ENCODE data around the gene LCTL.

The LCTL gene

GRCh38 chr15:66587020-66587419 lies 21.2 kb upstream of the LCTL start:
- H3K4me3 ChIP-seq (ENCODE audit: low read depth, low read length, poor library complexity, severe bottlenecking): no peak overlapping the region
- no peak overlapping the region for H3K9ac ChIP-seq (ENCODE audit: low read length)
- no peaks in the 10 kb centered on the region for H3K27me3 ChIP-seq (ENCODE audit: insufficient read depth, low read length)
- H3K36me3 ChIP-seq (ENCODE audit: insufficient read depth, low read length): no peaks in the 10 kb centered on the region
- TF ChIP-seq CTCF (IDR thresholded peaks at IDR 0.05; ENCODE audit: low read length) (no peak), EZH2 (IDR thresholded peaks at IDR 0.05; ENCODE audit: borderline replicate concordance, low read length) (no peak)
- H3K4me1 ChIP-seq (ENCODE audit: insufficient read depth, low read length, severe bottlenecking): peaks cover 7% of the 10 kb centered on the region
- no peaks in the 10 kb centered on the region for H3K9me3 ChIP-seq (ENCODE audit: low read length)
- H4K20me1 ChIP-seq (ENCODE audit: insufficient read depth, low read length): no peaks in the 10 kb centered on the region
- H3K79me2 ChIP-seq (ENCODE audit: insufficient read depth, low read length): no peaks in the 10 kb centered on the region
- no peak overlapping the region for H3K4me2 ChIP-seq (ENCODE audit: low read length)
- H3K27ac ChIP-seq (ENCODE audit: low read depth, low read length, poor library complexity, severe bottlenecking): no peak overlapping the region
- H3F3A ChIP-seq (ENCODE audit: insufficient read depth, low read length): no peaks in the 10 kb centered on the region
- H2AFZ ChIP-seq (ENCODE audit: low read length): no peak overlapping the region
- no peaks in the 10 kb centered on the region for H3K9me2 ChIP-seq (ENCODE audit: low read depth, low read length)

- Histone ChIP-seq H3K9me3 (ENCODE audit: low read length) (no peaks in the 10 kb centered on the region), H3K4me2 (ENCODE audit: low read length) (no peak overlapping the region), H3K9ac (ENCODE audit: low read length) (no peak overlapping the region), H3K27me3 (ENCODE audit: insufficient read depth, low read length) (no peaks in the 10 kb centered on the region), H3F3A (ENCODE audit: insufficient read depth, low read length) (no peaks in the 10 kb centered on the region), H3K4me1 (ENCODE audit: insufficient read depth, low read length, severe bottlenecking) (peaks cover 7% of the 10 kb centered on the region), H3K27ac (ENCODE audit: low read depth, low read length, poor library complexity, severe bottlenecking) (no peak overlapping the region), H3K79me2 (ENCODE audit: insufficient read depth, low read length) (no peaks in the 10 kb centered on the region), H2AFZ (ENCODE audit: low read length) (no peak overlapping the region), H3K36me3 (ENCODE audit: insufficient read depth, low read length) (no peaks in the 10 kb centered on the region), H3K4me3 (ENCODE audit: low read depth, low read length, poor library complexity, severe bottlenecking) (no peak overlapping the region), H3K9me2 (ENCODE audit: low read depth, low read length) (no peaks in the 10 kb centered on the region), H4K20me1 (ENCODE audit: insufficient read depth, low read length) (no peaks in the 10 kb centered on the region)
- no peak for TF ChIP-seq EZH2 (IDR thresholded peaks at IDR 0.05; ENCODE audit: borderline replicate concordance, low read length)
- no peak for TF ChIP-seq CTCF (IDR thresholded peaks at IDR 0.05; ENCODE audit: low read length)
These were observed 20.6 kb upstream of the LCTL start for GRCh38 chr15:66586155-66586976.

- no peaks in the 10 kb centered on the region for H4K20me1 ChIP-seq (ENCODE audit: insufficient read depth, low read length)
- H3K9me2 ChIP-seq (ENCODE audit: low read depth, low read length): no peaks in the 10 kb centered on the region
- no peaks in the 10 kb centered on the region for H3K79me2 ChIP-seq (ENCODE audit: insufficient read depth, low read length)
- H3K9me3 ChIP-seq (ENCODE audit: low read length): no peaks in the 10 kb centered on the region
- no peak overlapping the region for H3K9ac ChIP-seq (ENCODE audit: low read length)
- no peak overlapping the region for H3K27ac ChIP-seq (ENCODE audit: low read depth, low read length, poor library complexity, severe bottlenecking)
- peaks cover 8% of the 10 kb centered on the region for H3K4me1 ChIP-seq (ENCODE audit: insufficient read depth, low read length, severe bottlenecking)
- no peaks in the 10 kb centered on the region for H3K27me3 ChIP-seq (ENCODE audit: insufficient read depth, low read length)
- H3K4me2 ChIP-seq (ENCODE audit: low read length): no peak overlapping the region
- H3F3A ChIP-seq (ENCODE audit: insufficient read depth, low read length): no peaks in the 10 kb centered on the region
- no peaks in the 10 kb centered on the region for H3K36me3 ChIP-seq (ENCODE audit: insufficient read depth, low read length)
- no peak overlapping the region for H2AFZ ChIP-seq (ENCODE audit: low read length)
- TF ChIP-seq CTCF (IDR thresholded peaks at IDR 0.05; ENCODE audit: low read length): no peak
- TF ChIP-seq EZH2 (IDR thresholded peaks at IDR 0.05; ENCODE audit: borderline replicate concordance, low read length): no peak
- H3K4me3 ChIP-seq (ENCODE audit: low read depth, low read length, poor library complexity, severe bottlenecking): no peak overlapping the region
These were observed 16.3 kb upstream of the LCTL start for GRCh38 chr15:66581972-66582537.

All from OCI-LY1 (cell line).